Central memory CD8-positive, alpha-beta T cell (primary cell): ENCODE measurements around the gene VIT.

Source experiments
- ATAC-seq: fragments of 150-1000 bp; cut with Tn5 transposase; replicated peaks from 2 replicates; pipeline ENCODE4 v1.10.0; 2022; ENCODE audit warnings: mild to moderate bottlenecking, moderate FRiP score, moderate number of reproducible peaks; ENCODE audit not compliant: poor library complexity, severe bottlenecking; ENCODE audit errors: extremely low read depth
- DNase-seq, 2 donors: peaks; one replicate each; pipeline ENCODE4 v3.0.0; 2021; ENCODE audit warnings: low spot score in 2 of 2
- H3K27ac Mint-ChIP-seq: one replicate; pipeline ENCODE4 v1.8.0; 2022; ENCODE audit warnings: low read depth, mild to moderate bottlenecking, moderate library complexity, mixed read lengths
- H3K27me3 Mint-ChIP-seq: one replicate; pipeline ENCODE4 v1.8.0; 2022; ENCODE audit warnings: mixed read lengths
- H3K36me3 Mint-ChIP-seq: one replicate; pipeline ENCODE4 v1.8.0; 2022; ENCODE audit warnings: mild to moderate bottlenecking, moderate library complexity, mixed read lengths; ENCODE audit not compliant: insufficient read depth
- H3K4me1 Mint-ChIP-seq: one replicate; pipeline ENCODE4 v1.8.0; 2022; ENCODE audit warnings: mixed read lengths
- H3K4me3 Mint-ChIP-seq: one replicate; pipeline ENCODE4 v1.8.0; 2022; ENCODE audit warnings: mild to moderate bottlenecking, moderate library complexity, mixed read lengths
- H3K9me3 Mint-ChIP-seq: one replicate; pipeline ENCODE4 v1.8.0; 2022; ENCODE audit warnings: mixed read lengths

Gene VIT

GRCh38 chr2:36705326-36706020 lies 9.0 kb downstream of the VIT start:
- Mint-ChIP-seq H3K4me1 (no peaks in the 10 kb centered on the region), H3K27ac (no peak overlapping the region), H3K36me3 (no peaks in the 10 kb centered on the region), H3K27me3 (peaks cover 46% of the 10 kb centered on the region), H3K4me3 (no peak overlapping the region), H3K9me3 (no peaks in the 10 kb centered on the region)
- ATAC-seq, result no peak
- no peak for DNase-seq

GRCh38 chr2:36706021-36706876 lies 9.7 kb downstream of the VIT start:
- H3K27me3 Mint-ChIP-seq, result peaks cover 54% of the 10 kb centered on the region
- H3K27ac Mint-ChIP-seq, result no peak overlapping the region
- ATAC-seq (no peak), DNase-seq (no peak)
- no peak overlapping the region for H3K4me3 Mint-ChIP-seq
- no peaks in the 10 kb centered on the region for H3K36me3 Mint-ChIP-seq
- H3K9me3 Mint-ChIP-seq, result peaks cover 4% of the 10 kb centered on the region
- no peaks in the 10 kb centered on the region for H3K4me1 Mint-ChIP-seq

GRCh38 chr2:36707050-36707449 lies 10.5 kb downstream of the VIT start:
- DNase-seq, result no peak
- no peak for ATAC-seq
- Mint-ChIP-seq H3K27ac (no peak overlapping the region), H3K27me3 (peaks cover 57% of the 10 kb centered on the region), H3K4me1 (no peaks in the 10 kb centered on the region), H3K36me3 (no peaks in the 10 kb centered on the region), H3K4me3 (no peak overlapping the region), H3K9me3 (peaks cover 6% of the 10 kb centered on the region)

- H3K36me3 Mint-ChIP-seq, result no peaks in the 10 kb centered on the region
- H3K9me3 Mint-ChIP-seq, result peaks cover 6% of the 10 kb centered on the region
- H3K4me3 Mint-ChIP-seq, result no peak overlapping the region
- peaks cover 65% of the 10 kb centered on the region for H3K27me3 Mint-ChIP-seq
- DNase-seq (no peak), ATAC-seq (no peak)
- no peak overlapping the region for H3K27ac Mint-ChIP-seq
- H3K4me1 Mint-ChIP-seq, result no peaks in the 10 kb centered on the region
These were observed 11.7 kb downstream of the VIT start for GRCh38 chr2:36708041-36708741.

- H3K9me3 Mint-ChIP-seq, result peaks cover 6% of the 10 kb centered on the region
- ATAC-seq, result no peak
- H3K36me3 Mint-ChIP-seq, result no peaks in the 10 kb centered on the region
- H3K27me3 Mint-ChIP-seq, result peaks cover 64% of the 10 kb centered on the region
- H3K4me1 Mint-ChIP-seq, result no peaks in the 10 kb centered on the region
- no peak overlapping the region for H3K4me3 Mint-ChIP-seq
- DNase-seq, result no peak
- H3K27ac Mint-ChIP-seq, result no peak overlapping the region
These were observed 14.5 kb downstream of the VIT start for GRCh38 chr2:36710858-36711515.

- H3K36me3 Mint-ChIP-seq, result no peaks in the 10 kb centered on the region
- H3K9me3 Mint-ChIP-seq, result peaks cover 6% of the 10 kb centered on the region
- H3K27me3 Mint-ChIP-seq, result peaks cover 55% of the 10 kb centered on the region
- DNase-seq (no peak), ATAC-seq (no peak)
- no peak overlapping the region for H3K27ac Mint-ChIP-seq
- H3K4me1 Mint-ChIP-seq, result no peaks in the 10 kb centered on the region
- H3K4me3 Mint-ChIP-seq, result no peak overlapping the region
These were observed 15.3 kb downstream of the VIT start for GRCh38 chr2:36711741-36712314.

GRCh38 chr2:36713310-36713709 lies 16.8 kb downstream of the VIT start:
- Mint-ChIP-seq H3K36me3 (no peaks in the 10 kb centered on the region), H3K4me1 (no peaks in the 10 kb centered on the region), H3K27me3 (peaks cover 49% of the 10 kb centered on the region), H3K9me3 (peaks cover 6% of the 10 kb centered on the region), H3K4me3 (no peak overlapping the region), H3K27ac (no peak overlapping the region)
- ATAC-seq (no peak), DNase-seq (no peak)

- no peaks in the 10 kb centered on the region for H3K4me1 Mint-ChIP-seq
- H3K36me3 Mint-ChIP-seq, result no peaks in the 10 kb centered on the region
- peaks cover 37% of the 10 kb centered on the region for H3K27me3 Mint-ChIP-seq
- H3K4me3 Mint-ChIP-seq, result no peak overlapping the region
- peaks cover 3% of the 10 kb centered on the region for H3K9me3 Mint-ChIP-seq
- DNase-seq (no peak), ATAC-seq (no peak)
- H3K27ac Mint-ChIP-seq, result no peak overlapping the region
These were observed 19.6 kb downstream of the VIT start for GRCh38 chr2:36716111-36716510.

GRCh38 chr2:36717603-36718266 lies 21.2 kb downstream of the VIT start:
- DNase-seq (no peak), ATAC-seq (no peak)
- no peak overlapping the region for H3K4me3 Mint-ChIP-seq
- no peaks in the 10 kb centered on the region for H3K9me3 Mint-ChIP-seq
- no peak overlapping the region for H3K27ac Mint-ChIP-seq
- peaks cover 38% of the 10 kb centered on the region for H3K27me3 Mint-ChIP-seq
- no peaks in the 10 kb centered on the region for H3K36me3 Mint-ChIP-seq
- no peaks in the 10 kb centered on the region for H3K4me1 Mint-ChIP-seq

GRCh38 chr2:36727550-36727949 lies 31.0 kb downstream of the VIT start:
- H3K9me3 Mint-ChIP-seq, result no peaks in the 10 kb centered on the region
- H3K4me3 Mint-ChIP-seq, result no peak overlapping the region
- H3K27me3 Mint-ChIP-seq, result peaks cover 25% of the 10 kb centered on the region
- no peak overlapping the region for H3K27ac Mint-ChIP-seq
- no peak for DNase-seq
- H3K36me3 Mint-ChIP-seq, result no peaks in the 10 kb centered on the region
- H3K4me1 Mint-ChIP-seq, result no peaks in the 10 kb centered on the region
- ATAC-seq, result no peak

- H3K4me3 Mint-ChIP-seq, result no peak overlapping the region
These were observed 32.6 kb downstream of the VIT start for GRCh38 chr2:36729067-36729466.

More at GRCh38 chr2:36729067-36729466, 32.6 kb downstream of the VIT start:
- no peaks in the 10 kb centered on the region for H3K36me3 Mint-ChIP-seq
- ATAC-seq, result no peak
- no peak for DNase-seq
- H3K9me3 Mint-ChIP-seq, result no peaks in the 10 kb centered on the region
- no peaks in the 10 kb centered on the region for H3K4me1 Mint-ChIP-seq
- peaks cover 36% of the 10 kb centered on the region for H3K27me3 Mint-ChIP-seq
- no peak overlapping the region for H3K27ac Mint-ChIP-seq
